Neuronal stem cell (in vitro differentiated cells): Measurements from ENCODE around the gene TAAR6.
A peak's percentile ranks its signal among the peaks of the same experiment; 100 is the strongest.

ENCODE experiments used
- DNase-seq: peaks from one replicate; pipeline ENCODE4 v3.0.0-alpha.2; 2013; ENCODE audit warnings: low spot score
- H2AFZ ChIP-seq: one replicate; pipeline ENCODE4 v1.6.1; 2013; ENCODE audit warnings: mild to moderate bottlenecking, low read length, inconsistent platforms
- H2AK5ac ChIP-seq: 2 replicates; pipeline ENCODE4 v1.6.1; 2013; ENCODE audit warnings: low read depth, mild to moderate bottlenecking, inconsistent platforms, low read length, moderate library complexity, mixed read lengths
- H2BK120ac ChIP-seq: 2 replicates; pipeline ENCODE4 v1.6.1; 2013; ENCODE audit warnings: low read depth, mild to moderate bottlenecking, inconsistent platforms, low read length, moderate library complexity, mixed read lengths
- H2BK12ac ChIP-seq: one replicate; pipeline ENCODE4 v1.6.1; 2013; ENCODE audit warnings: low read length, inconsistent platforms
- H2BK15ac ChIP-seq: 2 replicates; pipeline ENCODE4 v1.6.1; 2013; ENCODE audit warnings: mild to moderate bottlenecking, low read length, inconsistent platforms, mixed read lengths
- H2BK5ac ChIP-seq: one replicate; pipeline ENCODE4 v1.6.1; 2013; ENCODE audit warnings: inconsistent platforms, mild to moderate bottlenecking, low read length, moderate library complexity
- H3K14ac ChIP-seq: one replicate; pipeline ENCODE4 v1.6.1; 2013; ENCODE audit warnings: low read length, inconsistent platforms
- H3K18ac ChIP-seq: 2 replicates; pipeline ENCODE4 v1.6.1; 2013; ENCODE audit warnings: low read length, inconsistent platforms
- H3K23ac ChIP-seq: 2 replicates; pipeline ENCODE4 v1.6.1; 2013; ENCODE audit warnings: low read depth, mild to moderate bottlenecking, mixed read lengths, low read length, inconsistent platforms; ENCODE audit not compliant: poor library complexity
- H3K27ac ChIP-seq: replicated peaks from 3 replicates; pipeline ENCODE4 v1.5.1; 2013; ENCODE audit warnings: low read length, inconsistent platforms
- H3K27me3 ChIP-seq, 3 experiments: 2 replicates each; pipeline ENCODE4 v1.6.1; 2013; ENCODE audit warnings: low read length in 3 of 3, mild to moderate bottlenecking in 2 of 3, inconsistent platforms in 1 of 3, low read depth in 1 of 3, mixed read lengths in 1 of 3, moderate library complexity in 1 of 3; ENCODE audit not compliant: control insufficient read depth in 3 of 3, insufficient read depth in 3 of 3
- H3K36me3 ChIP-seq, 2 donors: replicated peaks in 1 of 2; 2 replicates each; pipeline ENCODE4 v1.6.1; 2013; ENCODE audit warnings: low read length in 2 of 2; ENCODE audit not compliant: control insufficient read depth in 2 of 2, insufficient read depth in 2 of 2
- H3K4ac ChIP-seq: 2 replicates; pipeline ENCODE4 v1.6.1; 2013; ENCODE audit warnings: inconsistent platforms, mild to moderate bottlenecking, low read length, moderate library complexity
- H3K4me1 ChIP-seq, 2 donors: 1 replicate in 1 of 2; 2 replicates in 1 of 2; pipeline ENCODE4 v1.6.1; 2013; ENCODE audit warnings: low read length in 2 of 2, low read depth in 1 of 2; ENCODE audit not compliant: control insufficient read depth in 2 of 2, insufficient read depth in 1 of 2
- H3K4me2 ChIP-seq: one replicate; pipeline ENCODE4 v1.6.1; 2013; ENCODE audit warnings: mild to moderate bottlenecking, low read length, inconsistent platforms; ENCODE audit not compliant: insufficient read depth, poor library complexity, severe bottlenecking
- H3K4me3 ChIP-seq, 2 donors: 2 replicates each; pipeline ENCODE4 v1.5.1; 2013; ENCODE audit warnings: low read length in 2 of 2, mild to moderate bottlenecking in 2 of 2, inconsistent platforms in 1 of 2, moderate library complexity in 1 of 2
- H3K79me1 ChIP-seq: one replicate; pipeline ENCODE4 v1.6.1; 2013; ENCODE audit warnings: low read depth, mild to moderate bottlenecking, inconsistent platforms, low read length, moderate library complexity
- H3K9ac ChIP-seq: one replicate; pipeline ENCODE4 v1.6.1; 2013; ENCODE audit warnings: mild to moderate bottlenecking, low read depth, low read length, inconsistent platforms; ENCODE audit not compliant: poor library complexity
- H3K9me3 ChIP-seq, 2 donors: replicated peaks in 1 of 2; 2 replicates each; pipeline versions ENCODE3 to v1.6.1; 2013; ENCODE audit warnings: low read length in 2 of 2, mild to moderate bottlenecking in 2 of 2, inconsistent platforms in 1 of 2, low read depth in 1 of 2, mixed read lengths in 1 of 2, moderate library complexity in 1 of 2; ENCODE audit not compliant: control insufficient read depth in 2 of 2, insufficient read depth in 1 of 2
- H4K8ac ChIP-seq: one replicate; pipeline ENCODE4 v1.6.1; 2013; ENCODE audit warnings: low read depth, mild to moderate bottlenecking, inconsistent platforms, low read length, moderate library complexity
- H4K91ac ChIP-seq: one replicate; pipeline ENCODE4 v1.6.1; 2013; ENCODE audit warnings: low read length, low read depth, mild to moderate bottlenecking, inconsistent platforms; ENCODE audit not compliant: poor library complexity
- WGBS, 2 donors: extraction: QIAGEN DNeasy Blood & Tissue Kit; methylation state at CpG; one replicate each; pipeline ENCODE4 v1.1.7; 2013; ENCODE audit warnings: missing lambda C conversion rate in 2 of 2, mixed read lengths in 1 of 2; ENCODE audit not compliant: insufficient read length in 2 of 2, insufficient replicate concordance in 1 of 2; ENCODE audit errors: extremely low coverage in 2 of 2; 5-methylcytosine and 5-hydroxymethylcytosine counted together

The TAAR6 gene

DNA sequence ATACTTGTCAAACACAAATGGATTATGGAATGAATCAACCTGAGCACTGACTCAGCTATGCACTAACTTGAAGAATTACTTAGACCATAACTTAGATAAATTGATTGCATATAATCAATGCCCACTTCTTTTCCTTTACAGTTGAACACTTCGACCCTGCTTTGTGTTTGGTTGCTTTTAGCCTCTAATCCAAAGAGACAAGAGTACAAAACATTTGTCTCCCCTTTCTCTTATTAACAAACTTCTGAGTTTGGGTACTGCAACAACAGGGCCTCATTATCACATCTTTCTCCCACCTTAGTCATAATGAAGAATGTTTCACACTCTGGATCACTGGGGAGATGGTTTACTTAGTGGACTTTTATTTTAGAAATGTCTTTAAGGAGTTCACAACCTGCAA, 2.6 kb upstream of the TAAR6 start:
- Histone ChIP-seq H2AFZ (peak overlapping the region; percentile 32), H3K27ac (no peak overlapping the region), H3K27me3 (no peaks in the 10 kb centered on the region)

DNA sequence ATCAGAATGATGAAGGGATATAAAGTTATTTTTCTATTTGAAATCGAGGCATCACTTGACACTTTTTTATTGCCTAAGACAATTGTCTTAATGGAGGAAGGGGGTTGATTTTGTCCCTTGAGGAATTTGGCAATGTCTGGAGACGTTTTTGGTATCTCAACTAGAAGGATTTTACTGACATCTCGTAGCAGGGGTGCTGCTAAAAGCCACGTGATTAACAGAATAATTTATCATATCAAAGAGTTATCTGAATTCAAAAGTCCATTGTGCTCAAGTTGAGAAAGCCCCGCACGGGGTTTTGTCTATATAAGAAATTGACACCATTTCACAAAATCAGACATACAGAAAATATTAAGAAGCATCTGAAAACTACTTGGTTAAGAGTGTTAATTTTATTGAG, 1.5 kb upstream of the TAAR6 start:
- no peak overlapping the region for H2BK12ac ChIP-seq
- H3K36me3 ChIP-seq, result no peaks in the 10 kb centered on the region
- no peak overlapping the region for H2BK5ac ChIP-seq
- H3K9me3 ChIP-seq, result no peaks in the 10 kb centered on the region
- no peak overlapping the region for H2BK120ac ChIP-seq
- H3K23ac ChIP-seq, result no peak overlapping the region
- H4K8ac ChIP-seq, result no peak overlapping the region
- H2BK15ac ChIP-seq, result no peak overlapping the region
- H3K79me1 ChIP-seq, result no peaks in the 10 kb centered on the region
- no peak overlapping the region for H2AFZ ChIP-seq
- no peak overlapping the region for H3K14ac ChIP-seq
- no peak for DNase-seq
- no CpG with 5 or more reads among the region's 6 CpGs for WGBS, 2 donors
- no peak overlapping the region for H3K27ac ChIP-seq
- no peak overlapping the region for H4K91ac ChIP-seq
- H3K27me3 ChIP-seq, result no peaks in the 10 kb centered on the region
- peaks cover 0 to 7% of the 10 kb centered on the region in 2 donors for H3K4me1 ChIP-seq
- H3K9ac ChIP-seq, result no peak overlapping the region
- H3K4me2 ChIP-seq, result no peak overlapping the region
- no peak overlapping the region for H3K18ac ChIP-seq
- H2AK5ac ChIP-seq, result no peak overlapping the region
- H3K4me3 ChIP-seq, result no peak overlapping the region
- H3K4ac ChIP-seq, result no peak overlapping the region

More for the DNA sequence above, 2.6 kb upstream of the TAAR6 start:
- Histone ChIP-seq H3K79me1 (no peaks in the 10 kb centered on the region), H3K4me1 (peaks cover 0 to 7% of the 10 kb centered on the region in 2 donors), H3K9ac (no peak overlapping the region), H3K4ac (no peak overlapping the region), H3K9me3 (no peaks in the 10 kb centered on the region), H2BK12ac (no peak overlapping the region), H2BK5ac (no peak overlapping the region), H3K4me3 (no peak overlapping the region), H4K8ac (no peak overlapping the region), H3K23ac (no peak overlapping the region), H3K36me3 (no peaks in the 10 kb centered on the region), H3K18ac (no peak overlapping the region), H3K4me2 (no peak overlapping the region), H2BK15ac (no peak overlapping the region), H4K91ac (no peak overlapping the region), H2AK5ac (no peak overlapping the region), H3K14ac (no peak overlapping the region), H2BK120ac (no peak overlapping the region)
- DNase-seq, result no peak
- no CpG with 5 or more reads among the region's 1 CpG for WGBS, 2 donors

DNA sequence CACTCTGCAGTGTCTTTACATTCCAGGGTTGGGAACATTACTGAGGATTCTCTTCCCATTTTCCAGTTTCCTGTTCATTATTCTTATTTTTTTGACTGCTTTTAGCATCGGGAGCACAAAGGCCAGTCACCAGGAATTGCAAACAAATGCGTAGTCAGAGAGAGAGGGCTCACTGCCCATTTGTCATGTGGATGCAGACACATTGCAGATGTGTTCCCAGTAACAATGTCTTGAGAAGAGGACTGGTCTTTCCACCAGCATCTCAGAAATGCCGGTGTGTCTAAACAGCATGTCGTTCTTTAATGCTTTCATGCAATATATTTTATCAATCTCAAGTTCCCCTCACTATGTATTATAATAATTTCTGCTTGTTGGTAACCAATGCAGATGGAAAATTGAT, 952 bp upstream of the TAAR6 start:
- H2BK12ac ChIP-seq, result no peak overlapping the region
- no peak overlapping the region for H3K18ac ChIP-seq
- H2AFZ ChIP-seq, result peak overlapping the region; percentile 3
- H2BK15ac ChIP-seq, result no peak overlapping the region
- H3K27me3 ChIP-seq, result no peaks in the 10 kb centered on the region
- no peak overlapping the region for H3K27ac ChIP-seq
- WGBS, 2 donors, result no CpG with 5 or more reads among the region's 4 CpGs
- H3K4me3 ChIP-seq, result no peak overlapping the region
- no peak overlapping the region for H2BK120ac ChIP-seq
- no peak overlapping the region for H3K9ac ChIP-seq
- H3K9me3 ChIP-seq, result no peaks in the 10 kb centered on the region
- H3K36me3 ChIP-seq, result no peaks in the 10 kb centered on the region
- no peak overlapping the region for H4K91ac ChIP-seq
- no peak overlapping the region for H3K23ac ChIP-seq
- no peak overlapping the region for H2AK5ac ChIP-seq
- H3K4me1 ChIP-seq, result peaks cover 0 to 7% of the 10 kb centered on the region in 2 donors
- H3K4me2 ChIP-seq, result no peak overlapping the region
- no peak overlapping the region for H4K8ac ChIP-seq
- H2BK5ac ChIP-seq, result no peak overlapping the region
- no peak overlapping the region for H3K14ac ChIP-seq
- H3K4ac ChIP-seq, result no peak overlapping the region
- no peak for DNase-seq
- no peaks in the 10 kb centered on the region for H3K79me1 ChIP-seq

DNA sequence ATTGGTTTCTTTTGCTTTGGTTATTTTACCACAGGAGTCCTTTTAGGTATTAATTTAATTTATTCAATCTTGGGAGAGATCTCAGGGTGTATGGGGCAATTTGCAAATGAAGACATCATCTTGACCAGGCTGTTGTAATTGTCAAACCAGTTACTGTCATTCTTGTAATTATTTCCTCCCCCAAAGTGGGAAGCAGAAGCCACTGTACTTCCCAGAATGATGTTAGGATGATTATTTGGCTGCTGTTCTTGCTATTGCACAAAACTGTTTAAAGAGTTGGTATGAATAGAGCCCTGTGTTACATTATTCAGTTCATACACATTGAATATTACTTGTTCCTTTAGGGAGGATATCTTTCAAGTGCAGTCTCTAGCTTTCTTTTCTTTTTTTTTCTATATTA, 1.7 kb downstream of the TAAR6 start:
- H3K4me1 ChIP-seq, result peaks cover 0 to 7% of the 10 kb centered on the region in 2 donors
- H2BK5ac ChIP-seq, result no peak overlapping the region
- H3K14ac ChIP-seq, result no peak overlapping the region
- no peak overlapping the region for H4K91ac ChIP-seq
- no peaks in the 10 kb centered on the region for H3K9me3 ChIP-seq
- no peak overlapping the region for H3K9ac ChIP-seq
- H4K8ac ChIP-seq, result no peak overlapping the region
- no peak overlapping the region for H2AK5ac ChIP-seq
- H2BK120ac ChIP-seq, result no peak overlapping the region
- no peak overlapping the region for H2BK15ac ChIP-seq
- H3K36me3 ChIP-seq, result no peaks in the 10 kb centered on the region
- no peak overlapping the region for H3K4ac ChIP-seq
- no peak overlapping the region for H3K18ac ChIP-seq
- H3K79me1 ChIP-seq, result no peaks in the 10 kb centered on the region
- H2AFZ ChIP-seq, result no peak overlapping the region
- H3K27me3 ChIP-seq, result no peaks in the 10 kb centered on the region
- no peak overlapping the region for H3K4me2 ChIP-seq
- no peak overlapping the region for H2BK12ac ChIP-seq
- no peak for DNase-seq
- no peak overlapping the region for H3K27ac ChIP-seq
- no peak overlapping the region for H3K23ac ChIP-seq
- H3K4me3 ChIP-seq, result no peak overlapping the region
